ENCODE data around the gene GLRA1. TPM values are rescaled to one million over a fixed set of nuclear protein-coding genes. Genes with fewer than 3 reads are reported as not detected.

Gene GLRA1
- total and polyA plus RNA-seq, 8 donors, result 0.08 to 1.1 (median 0.76) TPM; not detected in 2

- H3K27me3 ChIP-seq, result no peaks in the 10 kb centered on the region
- TF ChIP-seq, protein P1, sequence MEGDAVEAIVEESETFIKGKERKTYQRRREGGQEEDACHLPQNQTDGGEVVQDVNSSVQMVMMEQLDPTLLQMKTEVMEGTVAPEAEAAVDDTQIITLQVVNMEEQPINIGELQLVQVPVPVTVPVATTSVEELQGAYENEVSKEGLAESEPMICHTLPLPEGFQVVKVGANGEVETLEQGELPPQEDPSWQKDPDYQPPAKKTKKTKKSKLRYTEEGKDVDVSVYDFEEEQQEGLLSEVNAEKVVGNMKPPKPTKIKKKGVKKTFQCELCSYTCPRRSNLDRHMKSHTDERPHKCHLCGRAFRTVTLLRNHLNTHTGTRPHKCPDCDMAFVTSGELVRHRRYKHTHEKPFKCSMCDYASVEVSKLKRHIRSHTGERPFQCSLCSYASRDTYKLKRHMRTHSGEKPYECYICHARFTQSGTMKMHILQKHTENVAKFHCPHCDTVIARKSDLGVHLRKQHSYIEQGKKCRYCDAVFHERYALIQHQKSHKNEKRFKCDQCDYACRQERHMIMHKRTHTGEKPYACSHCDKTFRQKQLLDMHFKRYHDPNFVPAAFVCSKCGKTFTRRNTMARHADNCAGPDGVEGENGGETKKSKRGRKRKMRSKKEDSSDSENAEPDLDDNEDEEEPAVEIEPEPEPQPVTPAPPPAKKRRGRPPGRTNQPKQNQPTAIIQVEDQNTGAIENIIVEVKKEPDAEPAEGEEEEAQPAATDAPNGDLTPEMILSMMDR (IDR thresholded peaks at IDR 0.05), result no peak
- H3K27ac ChIP-seq, result no peak overlapping the region
- H3K36me3 ChIP-seq, result no peaks in the 10 kb centered on the region
- ATAC-seq (peak in 2 of 4 donors; percentile 47 to 59), FAIRE-seq (no peak), DNase-seq (peak in 2 of 6 donors; percentile 3 to 60)
- no peak overlapping the region for H3K4me3 ChIP-seq
- WGBS, 2 donors, result 48 to 52% methylated on average over 4 of the region's 4 CpGs
- no peaks in the 10 kb centered on the region for H3K9me3 ChIP-seq
- intact Hi-C loops (cut with DNase I), result no loop called here
- no peaks in the 10 kb centered on the region for H3K4me1 ChIP-seq
These were observed 32.3 kb downstream of the GLRA1 start for GRCh38 chr5:151892393-151892792.

DNA sequence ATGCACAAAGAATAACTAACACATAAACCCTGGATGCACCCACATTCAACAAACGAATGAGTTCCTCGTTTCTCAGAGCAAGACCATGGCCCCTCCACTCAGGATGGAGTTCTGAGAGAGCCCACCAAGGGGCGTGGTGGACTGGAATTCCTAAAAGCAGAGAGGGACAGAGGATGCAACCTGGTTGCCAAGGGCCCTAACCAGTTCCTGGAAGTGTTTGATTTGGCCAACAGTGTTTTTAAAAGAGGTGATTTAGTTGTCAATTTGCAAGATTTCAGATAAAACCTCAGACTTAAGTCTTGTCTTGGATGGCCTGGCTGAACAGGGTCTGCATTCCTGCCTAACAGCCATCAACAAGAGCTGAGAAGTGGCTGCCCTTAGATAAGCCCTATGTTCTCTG lies 34.4 kb downstream of the GLRA1 start:
- H3K4me1 ChIP-seq, result no peaks in the 10 kb centered on the region
- no peak overlapping the region for H3K27ac ChIP-seq
- H3K9me3 ChIP-seq, result no peaks in the 10 kb centered on the region
- no peak for DNase-seq
- 27 to 36% methylated on average over 3 of the region's 3 CpGs for WGBS, 2 donors
- no peak for FAIRE-seq
- intact Hi-C loops (cut with DNase I), result no loop called here
- TF ChIP-seq, protein P1 (IDR thresholded peaks at IDR 0.05), result no peak
- H3K4me3 ChIP-seq, result no peak overlapping the region
- no peaks in the 10 kb centered on the region for H3K36me3 ChIP-seq
- no peaks in the 10 kb centered on the region for H3K27me3 ChIP-seq
- no peak for ATAC-seq

- DNase-seq (no peak), FAIRE-seq (no peak), ATAC-seq (no peak)
- H3K4me1 ChIP-seq, result no peaks in the 10 kb centered on the region
- H3K27ac ChIP-seq, result no peak overlapping the region
- H3K9me3 ChIP-seq, result no peaks in the 10 kb centered on the region
- TF ChIP-seq, protein P1 (IDR thresholded peaks at IDR 0.05), result no peak
- WGBS, 2 donors, result 50 to 58% methylated on average over 6 of the region's 6 CpGs
- H3K4me3 ChIP-seq, result no peak overlapping the region
- H3K27me3 ChIP-seq, result no peaks in the 10 kb centered on the region
- intact Hi-C loops (cut with DNase I), result no loop called here
- H3K36me3 ChIP-seq, result no peaks in the 10 kb centered on the region
These were observed 35.0 kb downstream of the GLRA1 start for GRCh38 chr5:151889614-151890013.

DNA sequence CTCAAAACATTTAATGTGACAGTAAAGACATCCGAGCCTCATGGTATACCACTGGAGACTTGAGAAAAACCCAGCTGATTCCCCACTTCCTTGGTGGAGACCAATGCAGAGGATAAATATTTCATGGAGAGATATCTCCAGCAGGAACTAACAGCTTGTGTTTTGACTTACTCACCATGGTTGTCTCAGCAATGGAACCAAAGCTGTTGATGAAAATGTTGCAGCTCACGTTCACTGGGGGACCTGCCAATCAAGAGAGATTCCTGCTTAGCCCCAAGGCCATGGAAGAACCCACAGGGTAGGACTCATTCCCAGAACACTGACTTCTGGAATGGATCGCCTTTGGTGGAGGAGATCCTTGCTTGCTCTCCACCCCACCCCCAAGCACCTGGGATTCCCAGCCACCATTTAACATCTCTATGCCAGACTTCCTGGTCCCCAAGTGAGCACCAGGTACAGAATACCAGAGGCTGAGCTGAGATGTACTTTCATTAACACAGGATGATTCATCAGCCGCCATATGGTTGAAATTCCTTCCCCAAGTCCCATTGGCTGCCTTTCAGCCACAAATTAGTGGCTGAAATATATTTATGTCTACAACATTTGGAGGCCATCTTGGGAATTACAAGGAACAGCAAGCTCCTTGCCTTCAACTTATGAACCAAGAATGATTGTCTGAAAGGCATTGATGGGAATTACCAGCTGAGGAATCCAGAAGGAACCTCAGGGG lies 37.9 kb downstream of the GLRA1 start:
- 62 to 69% methylated on average over 4 of the region's 4 CpGs for WGBS, 2 donors
- no peaks in the 10 kb centered on the region for H3K36me3 ChIP-seq
- no peaks in the 10 kb centered on the region for H3K27me3 ChIP-seq
- no peaks in the 10 kb centered on the region for H3K4me1 ChIP-seq
- H3K9me3 ChIP-seq, result no peaks in the 10 kb centered on the region
- no peak overlapping the region for H3K4me3 ChIP-seq
- TF ChIP-seq, protein P1 (IDR thresholded peaks at IDR 0.05), result no peak
- H3K27ac ChIP-seq, result no peak overlapping the region
- intact Hi-C loops (cut with DNase I), result no loop called here
- DNase-seq (no peak), FAIRE-seq (no peak), ATAC-seq (no peak)

GRCh38 chr5:151885138-151885908 lies 39.3 kb downstream of the GLRA1 start:
- intact Hi-C loops (cut with DNase I), result no loop called here
- no peaks in the 10 kb centered on the region for H3K9me3 ChIP-seq
- DNase-seq, result no peak
- H3K27me3 ChIP-seq, result no peaks in the 10 kb centered on the region
- no peak overlapping the region for H3K27ac ChIP-seq
- TF ChIP-seq, protein P1 (IDR thresholded peaks at IDR 0.05), result no peak
- no peak overlapping the region for H3K4me3 ChIP-seq
- no peaks in the 10 kb centered on the region for H3K36me3 ChIP-seq
- ATAC-seq, result no peak
- 58 to 73% methylated on average over 9 of the region's 9 CpGs for WGBS, 2 donors
- H3K4me1 ChIP-seq, result no peaks in the 10 kb centered on the region
- no peak for FAIRE-seq

All from pancreas (tissue), 10 donors.